Activated T-cell treated with anti-CD3 and anti-CD28 coated beads, Interleukin-2, amount 50 U/mL, for 72 hours (primary cell): ENCODE data around the gene SLC25A25. TPM values are rescaled to one million over a fixed set of nuclear protein-coding genes. Genes with fewer than 3 reads are reported as not detected.

Experiments used
- ATAC-seq, 2 donors: fragments of 150-1000 bp; cut with Tn5 transposase; replicated peaks in 1 of 2; 2 replicates each; pipeline ENCODE4 v1.10.0; 2021; ENCODE audit warnings: moderate library complexity in 2 of 2, mild to moderate bottlenecking in 1 of 2
- DNase-seq, 2 donors: peaks; one replicate each; pipeline ENCODE4 v3.0.0; 2021 to 2022; ENCODE audit warnings: mixed read lengths in 1 of 2
- H3K27ac Mint-ChIP-seq: one replicate; pipeline ENCODE4 v1.8.0; 2022; ENCODE audit warnings: mild to moderate bottlenecking, moderate library complexity, mixed read lengths
- H3K27me3 Mint-ChIP-seq: one replicate; pipeline ENCODE4 v1.8.0; 2022; ENCODE audit warnings: low read depth, mixed read lengths
- H3K36me3 Mint-ChIP-seq, 2 donors: one replicate each; pipeline ENCODE4 v1.8.0; 2022; ENCODE audit warnings: mixed read lengths in 2 of 2, mild to moderate bottlenecking in 1 of 2; ENCODE audit not compliant: insufficient read depth in 2 of 2
- H3K4me1 Mint-ChIP-seq: one replicate; pipeline ENCODE4 v1.8.0; 2022; ENCODE audit warnings: low read depth, mixed read lengths
- H3K4me3 Mint-ChIP-seq, 2 donors: one replicate each; pipeline ENCODE4 v1.8.0; 2022; ENCODE audit warnings: mild to moderate bottlenecking in 2 of 2, mixed read lengths in 2 of 2, moderate library complexity in 2 of 2
- H3K9me3 Mint-ChIP-seq, 2 donors: one replicate each; pipeline ENCODE4 v1.8.0; 2022; ENCODE audit warnings: mixed read lengths in 2 of 2
- total RNA-seq, 2 donors: library from RNA; stranded (reverse); gene quantifications; one replicate each; pipeline ENCODE4 v1.2.3, GENCODE V29; 2022

The SLC25A25 gene
- total RNA-seq, 2 donors from 2014 or later, result 9.7 to 11.2 TPM

DNA sequence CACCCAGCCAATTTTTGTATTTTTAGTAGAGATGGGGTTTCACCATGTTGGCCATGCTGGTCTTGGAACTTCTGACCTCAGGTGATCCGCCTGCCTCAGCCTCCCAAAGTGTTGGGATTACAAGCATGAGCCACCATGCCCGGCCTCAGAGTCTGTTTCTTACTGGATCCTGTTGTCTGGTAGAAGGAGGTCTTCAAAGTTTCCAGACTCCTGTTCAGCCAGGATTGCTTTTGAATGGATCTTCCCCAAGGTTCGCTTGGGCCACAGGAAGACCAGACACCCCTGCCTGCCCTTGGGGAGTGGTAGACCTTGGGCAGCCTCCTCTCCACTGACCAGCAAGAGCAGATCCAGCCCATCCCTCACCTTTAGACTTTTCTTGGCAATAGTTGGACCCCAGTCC is 73.6 kb downstream of the SLC25A25 start:
- Mint-ChIP-seq H3K36me3 (no peaks in the 10 kb centered on the region), H3K9me3 (no peaks in the 10 kb centered on the region), H3K27ac (no peak overlapping the region), H3K4me1 (peaks cover 9% of the 10 kb centered on the region), H3K4me3 (no peak overlapping the region), H3K27me3 (no peaks in the 10 kb centered on the region)
- DNase-seq (no peak), ATAC-seq (no peak)

- Mint-ChIP-seq H3K36me3 (no peaks in the 10 kb centered on the region), H3K27ac (no peak overlapping the region), H3K4me3 (no peak overlapping the region), H3K27me3 (no peaks in the 10 kb centered on the region), H3K9me3 (no peaks in the 10 kb centered on the region), H3K4me1 (peaks cover 9% of the 10 kb centered on the region)
- no peak for DNase-seq
- ATAC-seq, result no peak
Measured at GRCh38 chr9:128142061-128142460, 74.0 kb downstream of the SLC25A25 start.

- Mint-ChIP-seq H3K4me3 (no peak overlapping the region), H3K27ac (no peak overlapping the region), H3K4me1 (peaks cover 9% of the 10 kb centered on the region)
Measured at GRCh38 chr9:128142596-128142995, 74.6 kb downstream of the SLC25A25 start.

DNA sequence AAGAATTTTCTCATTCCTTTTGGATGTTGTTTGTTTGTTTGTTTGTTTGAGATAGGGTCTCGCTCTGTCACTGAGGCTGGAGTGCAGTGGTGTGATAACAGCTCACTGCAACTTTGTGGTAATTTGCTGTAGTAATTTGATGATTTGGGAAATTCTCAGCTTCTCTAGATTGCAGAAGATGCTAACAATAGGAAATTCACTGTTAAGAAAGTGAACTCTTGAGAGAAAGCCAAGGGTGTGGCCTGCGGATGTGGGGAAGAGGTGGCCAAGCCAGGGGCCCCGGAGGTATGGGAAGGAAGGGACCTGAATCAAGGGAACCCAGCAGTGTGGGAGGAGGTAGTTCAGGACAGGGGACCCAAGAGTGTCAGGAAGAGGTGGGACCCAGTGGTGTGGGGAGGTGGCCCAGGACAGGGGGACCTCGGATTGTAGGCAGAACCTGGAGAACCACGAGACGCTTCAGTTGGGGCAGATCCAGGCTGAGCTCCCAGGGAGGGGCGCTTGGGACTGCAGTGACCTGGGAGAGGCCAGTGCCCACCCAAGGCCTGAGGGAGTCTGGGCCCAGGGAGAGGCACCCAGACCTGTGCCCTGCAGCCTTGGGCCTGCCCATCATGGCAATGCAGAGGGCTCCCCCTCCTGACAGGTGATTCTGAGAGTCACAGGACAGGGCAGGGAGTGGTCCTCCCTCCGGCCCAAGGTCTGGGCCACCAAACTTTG is 75.7 kb downstream of the SLC25A25 start:
- no peak for ATAC-seq
- DNase-seq, result no peak

More at GRCh38 chr9:128142596-128142995, 74.6 kb downstream of the SLC25A25 start:
- H3K9me3 Mint-ChIP-seq, result no peaks in the 10 kb centered on the region
- no peaks in the 10 kb centered on the region for H3K27me3 Mint-ChIP-seq
- DNase-seq, result no peak
- H3K36me3 Mint-ChIP-seq, result no peaks in the 10 kb centered on the region
- no peak for ATAC-seq

GRCh38 chr9:128144239-128145181 is 76.5 kb downstream of the SLC25A25 start:
- Mint-ChIP-seq H3K4me3 (no peak overlapping the region), H3K27ac (no peak overlapping the region), H3K27me3 (no peaks in the 10 kb centered on the region), H3K4me1 (peaks cover 9% of the 10 kb centered on the region), H3K9me3 (no peaks in the 10 kb centered on the region), H3K36me3 (no peaks in the 10 kb centered on the region)
- ATAC-seq, result no peak
- DNase-seq, result no peak

More for the DNA sequence above, 75.7 kb downstream of the SLC25A25 start:
- H3K4me1 Mint-ChIP-seq, result peaks cover 9% of the 10 kb centered on the region
- no peaks in the 10 kb centered on the region for H3K36me3 Mint-ChIP-seq
- no peaks in the 10 kb centered on the region for H3K27me3 Mint-ChIP-seq
- no peak overlapping the region for H3K27ac Mint-ChIP-seq
- H3K4me3 Mint-ChIP-seq, result no peak overlapping the region
- H3K9me3 Mint-ChIP-seq, result no peaks in the 10 kb centered on the region

DNA sequence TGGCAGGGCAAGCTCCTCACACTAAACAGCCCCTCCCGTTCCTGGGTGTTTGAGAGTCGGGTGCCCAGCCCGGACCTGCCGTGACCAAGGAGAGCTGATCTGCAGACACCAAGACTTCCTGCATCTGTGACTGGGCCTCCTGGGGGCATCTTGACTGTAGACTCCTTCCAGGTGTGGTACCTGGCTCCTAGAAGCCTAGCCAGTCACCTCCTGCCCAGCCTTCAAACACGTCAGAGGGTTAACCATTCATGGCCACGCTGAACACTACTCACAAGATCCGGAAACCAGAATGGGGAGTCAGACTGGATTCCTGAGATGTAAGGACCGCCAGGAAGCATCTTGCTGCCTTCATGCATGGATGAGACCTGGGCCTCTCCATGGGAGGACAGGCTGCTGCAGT is 77.5 kb downstream of the SLC25A25 start:
- no peak for ATAC-seq
- Mint-ChIP-seq H3K27ac (no peak overlapping the region), H3K36me3 (no peaks in the 10 kb centered on the region), H3K4me1 (peaks cover 10% of the 10 kb centered on the region), H3K9me3 (no peaks in the 10 kb centered on the region), H3K4me3 (no peak overlapping the region), H3K27me3 (no peaks in the 10 kb centered on the region)
- no peak for DNase-seq

DNA sequence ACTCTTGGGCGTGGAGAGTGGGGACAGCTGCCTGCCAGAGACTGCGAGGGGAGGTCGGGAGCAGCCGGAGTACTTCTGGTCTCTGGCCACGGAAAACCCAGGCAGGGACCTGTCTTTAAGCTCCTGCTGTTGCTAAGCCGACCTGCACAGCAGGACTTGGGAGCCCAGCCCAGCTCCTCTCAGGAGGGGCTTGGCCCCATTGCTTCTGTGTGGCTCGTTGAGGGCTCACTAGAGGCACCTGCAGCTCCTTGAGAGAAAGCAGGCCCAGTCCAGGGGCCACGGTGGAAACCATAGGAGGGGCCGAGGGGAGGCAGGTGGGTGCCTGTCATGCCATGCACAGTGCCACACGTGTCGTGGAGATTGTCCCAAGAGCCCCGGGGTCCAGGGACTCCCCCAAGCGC is 77.9 kb downstream of the SLC25A25 start:
- no peak for ATAC-seq
- DNase-seq, result no peak
- Mint-ChIP-seq H3K36me3 (no peaks in the 10 kb centered on the region), H3K4me1 (peaks cover 14% of the 10 kb centered on the region), H3K9me3 (no peaks in the 10 kb centered on the region), H3K4me3 (no peak overlapping the region), H3K27me3 (no peaks in the 10 kb centered on the region), H3K27ac (no peak overlapping the region)

- Mint-ChIP-seq H3K27ac (no peak overlapping the region), H3K4me1 (peaks cover 15% of the 10 kb centered on the region), H3K9me3 (no peaks in the 10 kb centered on the region), H3K4me3 (no peak overlapping the region), H3K27me3 (no peaks in the 10 kb centered on the region), H3K36me3 (no peaks in the 10 kb centered on the region)
- ATAC-seq (no peak), DNase-seq (no peak)
Measured at GRCh38 chr9:128146591-128147120, 78.6 kb downstream of the SLC25A25 start.

DNA sequence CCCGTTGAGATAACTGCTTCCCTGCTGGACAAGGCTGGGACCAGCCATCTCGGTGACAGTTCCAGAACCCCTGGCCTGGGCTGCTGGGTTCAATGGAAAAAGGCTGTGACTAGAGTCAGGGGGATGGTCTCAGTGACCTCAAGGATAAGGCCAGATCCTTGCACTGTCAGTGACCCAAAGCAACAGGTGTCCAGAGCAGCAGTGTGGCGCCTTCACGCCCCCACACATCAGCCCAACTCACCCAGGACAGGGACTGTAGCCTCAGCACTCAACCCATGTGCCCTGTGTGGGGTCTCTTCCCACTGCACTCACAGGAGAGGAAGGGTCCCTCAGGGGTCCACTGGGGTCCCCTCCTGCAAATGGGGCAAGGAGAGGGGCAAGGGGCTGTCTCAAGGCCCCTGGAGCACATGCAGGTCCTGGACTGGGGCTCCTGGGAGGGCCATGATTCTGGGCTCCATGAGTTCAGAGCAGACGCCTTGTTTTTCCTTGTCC is 80.5 kb downstream of the SLC25A25 start:
- no peak overlapping the region for H3K27ac Mint-ChIP-seq
- H3K4me1 Mint-ChIP-seq, result peaks cover 6% of the 10 kb centered on the region

GRCh38 chr9:128149001-128149701 is 81.1 kb downstream of the SLC25A25 start, which contains the start of gene LCN2:
Gene LCN2, plus strand, starts transcription at chr9:128149453. Its CDS starts 73 bp downstream, at chr9:128149526.
- Mint-ChIP-seq H3K27ac (no peak within 1 kb of the TSS), H3K4me1 (peaks cover 6% of the 10 kb centered on the region), H3K9me3 (no peaks in the 10 kb centered on the region), H3K36me3 (no peaks in the 10 kb centered on the region), H3K27me3 (no peaks in the 10 kb centered on the region), H3K4me3 (no peak within 1 kb of the TSS)
- ATAC-seq (no peak), DNase-seq (no peak)

More for the DNA sequence above, 80.5 kb downstream of the SLC25A25 start:
- H3K36me3 Mint-ChIP-seq, result no peaks in the 10 kb centered on the region
- no peak overlapping the region for H3K4me3 Mint-ChIP-seq
- ATAC-seq (no peak), DNase-seq (no peak)
- no peaks in the 10 kb centered on the region for H3K9me3 Mint-ChIP-seq
- H3K27me3 Mint-ChIP-seq, result no peaks in the 10 kb centered on the region

DNA sequence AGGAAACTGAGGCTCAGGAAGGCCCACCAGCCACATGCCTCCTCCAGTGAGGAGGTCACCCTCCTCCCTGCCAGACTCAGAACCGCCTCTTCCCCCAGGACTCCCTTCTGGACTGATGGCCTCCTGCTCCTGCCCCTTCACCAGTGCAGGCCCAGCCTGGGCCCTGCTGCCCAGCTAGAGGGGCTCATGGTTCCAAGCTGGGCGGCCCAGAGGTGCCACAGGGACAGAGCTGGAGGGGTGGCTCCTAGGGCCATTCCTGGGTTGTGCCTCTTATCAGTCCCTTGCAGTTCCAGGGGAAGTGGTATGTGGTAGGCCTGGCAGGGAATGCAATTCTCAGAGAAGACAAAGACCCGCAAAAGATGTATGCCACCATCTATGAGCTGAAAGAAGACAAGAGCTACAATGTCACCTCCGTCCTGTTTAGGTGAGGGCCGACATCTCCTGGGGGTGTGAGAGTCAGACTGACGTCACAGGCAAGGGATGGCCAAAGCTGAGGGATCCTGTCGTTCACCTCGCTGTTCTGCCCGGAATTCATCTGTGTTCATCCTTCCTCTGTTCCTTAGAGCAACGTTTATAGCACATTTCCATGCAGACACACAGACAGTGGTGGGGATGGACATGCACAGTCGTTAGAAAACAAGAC is 82.0 kb downstream of the SLC25A25 start:
- no peaks in the 10 kb centered on the region for H3K9me3 Mint-ChIP-seq
- ATAC-seq (no peak), DNase-seq (no peak)
- H3K36me3 Mint-ChIP-seq, result no peaks in the 10 kb centered on the region
- no peak overlapping the region for H3K4me3 Mint-ChIP-seq
- no peak overlapping the region for H3K27ac Mint-ChIP-seq
- H3K4me1 Mint-ChIP-seq, result peaks cover 6% of the 10 kb centered on the region
- no peaks in the 10 kb centered on the region for H3K27me3 Mint-ChIP-seq

GRCh38 chr9:128150594-128151308 is 82.7 kb downstream of the SLC25A25 start:
- Mint-ChIP-seq H3K27me3 (no peaks in the 10 kb centered on the region), H3K4me1 (peaks cover 6% of the 10 kb centered on the region), H3K27ac (no peak overlapping the region), H3K36me3 (no peaks in the 10 kb centered on the region), H3K4me3 (no peak overlapping the region), H3K9me3 (no peaks in the 10 kb centered on the region)
- peak; percentile 21 to 35 for DNase-seq
- peak in 1 of 2 donors; percentile 58 for ATAC-seq
